HG03175 (cell line): ENCODE results near the gene TGFBI.
A peak's percentile ranks its signal among the peaks of the same experiment; 100 is the strongest.

Experiments used
- ATAC-seq: cut with Tn5 transposase; IDR thresholded peaks from one replicate; pipeline ENCODE4 v1.9.1; 2021; ENCODE audit warnings: mild to moderate bottlenecking, moderate library complexity; ENCODE audit not compliant: unreplicated experiment

Gene TGFBI

GRCh38 chr5:136062366-136063274 lies 33.8 kb downstream of the TGFBI start:
- peak; percentile 88 for ATAC-seq

DNA sequence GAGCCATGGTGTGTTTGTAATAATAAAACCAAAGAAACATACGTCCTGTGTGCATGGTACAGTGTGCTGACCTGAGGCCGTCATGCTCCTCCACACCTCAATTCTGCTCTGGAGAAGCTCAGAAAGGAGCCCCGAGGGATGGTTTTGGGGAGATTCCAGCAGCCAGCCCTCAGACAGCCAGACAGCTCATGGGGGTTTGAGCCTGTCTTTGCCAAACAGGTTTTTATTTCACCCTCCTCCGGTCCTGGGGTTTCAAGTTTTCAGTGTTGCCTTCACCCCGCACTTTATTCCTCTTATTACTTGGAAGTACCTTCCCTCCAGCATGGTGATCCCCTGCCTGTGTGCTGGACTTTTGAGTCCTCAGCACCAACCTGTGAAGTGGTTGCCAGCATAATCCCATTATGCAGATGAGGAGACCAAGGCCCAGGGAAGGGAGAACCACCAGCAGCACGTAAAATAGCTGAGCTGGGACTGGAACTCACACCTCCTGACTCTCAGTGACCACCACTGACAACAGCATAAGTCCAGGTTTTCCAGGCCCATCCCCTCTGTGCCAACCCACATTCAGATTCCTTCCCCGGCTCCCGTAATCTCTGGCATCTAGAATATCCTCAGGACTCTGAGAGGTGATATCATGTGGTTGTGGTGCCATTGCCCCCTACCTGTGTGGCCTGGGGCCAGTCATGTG lies 35.1 kb downstream of the TGFBI start:
- ATAC-seq = no peak

- no peak for ATAC-seq
These were observed 35.7 kb downstream of the TGFBI start for GRCh38 chr5:136064510-136064909.

DNA sequence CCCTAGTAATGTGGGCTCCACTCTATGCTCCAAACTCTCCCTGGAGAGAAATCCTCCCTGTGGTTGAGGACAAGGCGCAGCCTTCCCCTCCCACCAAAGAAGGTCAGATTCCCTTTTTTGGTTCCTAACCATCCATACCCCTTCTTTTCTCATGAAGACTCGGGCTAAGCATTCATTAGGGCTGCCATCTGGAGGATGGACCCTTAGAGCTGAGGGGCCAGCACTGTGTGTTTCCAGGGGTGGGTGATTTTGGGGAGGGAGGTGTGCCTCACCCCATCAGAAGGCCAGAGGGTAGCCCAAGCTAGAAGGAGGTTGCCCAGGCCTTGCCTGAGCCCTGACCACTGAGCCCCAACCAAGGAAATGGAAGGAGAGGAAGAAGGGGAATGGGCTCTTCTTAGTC lies 36.8 kb downstream of the TGFBI start:
- no peak for ATAC-seq

DNA sequence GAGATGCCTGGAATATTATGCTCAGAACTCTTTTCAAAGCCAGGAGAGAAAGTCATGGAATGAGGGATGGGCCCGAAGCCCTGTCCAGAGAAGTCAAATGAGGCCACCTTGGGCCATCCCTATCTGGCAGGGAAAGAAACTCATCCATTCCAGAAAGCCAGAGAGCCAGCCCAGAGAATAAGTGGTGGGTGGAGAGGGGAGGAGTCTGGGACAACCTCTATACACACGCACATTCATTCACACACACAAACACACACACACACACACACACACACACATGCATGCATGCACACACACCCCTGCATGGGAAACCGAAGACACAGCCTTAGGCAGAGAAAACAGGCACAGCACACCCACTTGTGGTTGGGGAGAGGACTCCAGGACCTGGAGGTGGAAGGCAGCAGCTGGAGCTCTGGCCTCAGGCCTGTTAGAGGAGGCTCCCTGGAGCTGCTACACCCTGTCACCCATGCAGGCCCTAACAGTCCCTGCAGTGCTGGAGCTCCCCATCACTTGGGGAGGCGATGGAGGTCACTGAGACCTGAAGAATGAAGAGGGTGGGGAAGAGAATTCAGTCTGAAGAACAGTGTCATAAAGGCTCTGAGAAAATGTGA lies 38.0 kb downstream of the TGFBI start:
- no peak for ATAC-seq

GRCh38 chr5:136067422-136067821 lies 38.6 kb downstream of the TGFBI start:
- ATAC-seq = no peak

DNA sequence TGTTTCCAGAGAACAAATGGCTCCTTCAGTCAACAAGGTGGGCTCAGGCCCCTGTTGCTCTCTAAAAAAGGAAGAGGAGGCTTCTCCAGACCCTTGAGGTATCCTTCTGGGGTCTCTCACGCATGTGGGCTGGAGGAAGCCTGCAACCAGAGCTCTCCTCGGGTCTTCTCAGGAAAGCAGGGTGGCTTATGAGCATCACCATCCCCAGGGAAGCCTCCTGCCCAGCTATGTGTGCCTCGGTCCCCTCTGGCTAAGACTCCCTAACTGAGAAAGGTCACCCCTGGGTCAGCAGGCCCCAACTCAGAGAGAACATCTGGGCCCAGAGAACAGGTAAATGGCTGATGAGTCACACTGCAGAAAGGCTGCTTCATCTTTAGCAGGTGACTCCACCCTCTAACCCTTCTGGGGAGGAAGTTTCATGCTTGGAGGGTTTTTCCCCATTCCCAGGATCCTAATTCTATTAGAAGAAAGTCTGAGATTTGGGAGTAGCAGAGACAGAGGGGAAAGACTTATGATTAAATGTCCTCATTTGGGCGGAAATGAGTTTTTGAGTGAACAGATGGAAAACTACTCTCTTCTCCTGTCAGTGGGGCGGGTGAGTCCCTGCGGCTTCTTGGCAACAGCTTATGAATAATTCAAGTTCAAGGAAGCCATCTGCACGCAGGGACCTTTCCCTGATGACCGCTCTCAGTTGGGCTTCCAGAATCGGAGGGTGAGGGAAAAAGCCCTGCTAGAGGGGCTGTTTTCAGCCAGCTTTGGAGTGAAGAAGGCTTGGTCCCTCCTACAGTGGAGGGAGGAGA lies 41.9 kb downstream of the TGFBI start:
- no peak for ATAC-seq

GRCh38 chr5:136073714-136074529 lies 45.1 kb downstream of the TGFBI start:
- peak; percentile 76 for ATAC-seq

DNA sequence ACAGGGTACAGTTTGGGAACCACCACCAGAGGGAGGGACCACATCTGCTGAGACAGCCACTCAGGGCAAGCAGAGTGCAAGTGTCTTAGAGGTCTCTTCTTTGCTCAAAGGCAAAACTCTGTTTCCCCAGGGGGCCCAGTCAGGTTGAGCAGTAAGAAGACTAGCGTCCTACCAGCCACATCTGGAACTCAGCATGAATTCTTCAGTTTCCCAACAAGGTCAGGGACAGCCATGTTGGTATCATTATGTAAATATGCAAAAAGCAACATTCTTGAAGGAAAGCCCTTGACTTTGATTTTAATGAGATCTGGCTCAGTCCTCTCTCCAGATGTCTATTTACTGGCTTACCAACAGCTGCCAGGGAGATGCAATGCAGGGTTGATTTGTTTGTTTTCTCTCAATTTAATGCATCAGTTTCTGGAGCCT lies 46.7 kb downstream of the TGFBI start:
- ATAC-seq = no peak

DNA sequence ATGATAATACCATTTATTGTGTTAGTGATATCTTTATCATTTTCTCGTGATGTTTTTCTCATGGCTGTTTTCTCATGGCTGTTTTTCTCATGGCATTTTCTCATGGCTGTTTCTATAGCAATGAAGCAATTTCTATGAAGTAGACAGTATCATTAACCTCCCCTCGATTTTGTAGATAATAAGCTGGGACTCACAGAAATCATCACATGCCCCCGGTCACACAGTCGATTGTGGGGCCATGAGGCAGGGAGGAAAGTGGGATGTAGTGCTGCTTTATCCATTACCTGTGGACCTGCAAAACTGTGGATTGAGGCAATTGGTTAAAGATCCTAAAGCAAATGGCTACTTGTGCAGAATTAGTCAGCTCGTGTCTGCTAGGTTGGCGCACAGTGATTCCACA lies 47.3 kb downstream of the TGFBI start:
- no peak for ATAC-seq

GRCh38 chr5:136076881-136077445 lies 48.2 kb downstream of the TGFBI start:
- no peak for ATAC-seq

DNA sequence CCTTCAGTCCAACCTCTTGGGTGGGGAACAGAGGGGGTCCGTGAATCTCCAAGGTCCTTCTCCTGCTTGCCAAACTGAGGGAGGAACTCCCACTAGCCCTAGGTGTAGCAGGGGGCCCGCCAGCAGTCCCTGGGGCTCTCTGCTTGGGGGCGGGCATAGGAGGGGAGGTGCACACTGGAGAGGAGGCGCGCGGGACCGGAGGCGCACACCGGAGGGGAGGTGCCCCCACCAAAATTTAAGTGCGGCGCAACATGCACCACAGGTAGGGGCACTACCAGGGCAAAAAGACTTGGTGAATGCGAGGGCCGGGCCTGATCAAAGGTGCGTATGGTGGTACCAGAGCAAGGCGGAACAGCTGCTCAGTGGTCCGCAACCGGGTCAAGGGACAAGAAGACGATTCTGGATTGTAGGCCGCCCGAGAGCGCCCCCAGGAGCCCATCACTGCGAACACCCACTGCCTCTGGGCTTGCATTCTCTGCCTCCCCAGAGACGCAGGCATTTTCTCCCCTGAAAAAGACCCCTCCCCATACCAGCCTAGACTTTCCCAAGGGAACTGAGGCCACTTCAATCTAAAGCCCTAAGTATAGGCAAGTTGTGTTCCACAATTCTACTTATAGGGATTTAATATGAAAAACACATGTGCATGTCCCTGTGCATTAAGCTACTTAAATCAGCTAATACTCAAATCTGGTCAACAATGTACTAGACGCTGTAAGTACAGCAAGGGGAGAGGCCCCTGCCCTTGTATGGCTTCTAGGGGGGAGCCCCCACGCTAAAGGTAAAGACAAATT lies 50.6 kb downstream of the TGFBI start:
- no peak for ATAC-seq

GRCh38 chr5:136080113-136080482 lies 51.3 kb downstream of the TGFBI start:
- ATAC-seq = peak; percentile 14

DNA sequence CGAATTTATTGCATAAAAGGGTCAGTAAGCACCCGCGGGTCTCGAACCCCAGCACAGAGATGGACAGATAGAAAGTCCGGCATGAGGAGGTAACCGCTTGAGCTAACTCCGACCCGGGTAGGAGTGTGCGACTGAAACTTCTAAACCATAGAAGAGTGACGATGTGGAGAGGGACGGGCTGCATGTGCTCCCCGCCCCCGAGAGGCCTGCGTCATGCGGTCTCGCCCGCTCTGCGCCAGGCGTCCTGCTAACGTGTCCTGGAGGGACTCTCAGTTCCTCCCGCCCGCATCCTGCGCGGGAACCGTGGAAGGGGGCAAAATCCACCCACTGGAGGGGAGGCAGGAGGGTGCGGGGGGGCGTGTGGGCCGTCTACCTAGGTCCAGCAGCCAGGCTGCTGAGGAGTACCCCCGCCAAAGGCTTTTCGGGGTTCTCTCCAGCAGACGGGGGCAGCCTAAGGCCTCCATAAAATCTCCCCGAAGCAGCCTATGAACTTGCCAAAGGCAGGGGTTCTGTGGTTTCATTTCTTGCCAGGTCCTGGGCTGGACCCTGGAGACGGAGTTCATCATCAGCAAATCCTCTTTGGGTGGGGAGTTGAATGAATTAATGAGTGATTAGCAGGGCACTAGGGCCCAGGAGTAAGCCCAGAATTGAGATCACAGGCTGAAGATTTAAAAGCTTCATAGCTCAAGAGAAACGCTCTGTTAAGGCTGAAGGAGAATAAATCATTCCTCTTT lies 51.9 kb downstream of the TGFBI start:
- ATAC-seq = peak; percentile 97

GRCh38 chr5:136081217-136081591 lies 52.4 kb downstream of the TGFBI start:
- ATAC-seq = no peak

GRCh38 chr5:136082390-136083193 lies 53.8 kb downstream of the TGFBI start:
- ATAC-seq = no peak

- no peak for ATAC-seq
These were observed 55.9 kb downstream of the TGFBI start for GRCh38 chr5:136084698-136085097.
